Myocyte (in vitro differentiated cells): ENCODE measurements around the gene ARL6. TPM values are rescaled to one million over a fixed set of nuclear protein-coding genes. Genes with fewer than 3 reads are reported as not detected.

Experiments
- DNase-seq: peaks from one replicate; pipeline ENCODE4 v3.0.0-alpha.2; 2012; ENCODE audit warnings: low read depth
- polyA plus RNA-seq: library from polyadenylated mRNA; unstranded; fragments of >200 nt; gene quantifications from one replicate; pipeline ENCODE4 v1.2.1, GENCODE V29; 2012; ENCODE audit warnings: missing spikeins
- total RNA-seq: library from RNA; depleted of rRNA; stranded (reverse); fragments of >200 nt; gene quantifications from 2 replicates; pipeline ENCODE4 v1.2.3, GENCODE V29; 2014

Gene ARL6, protein sequence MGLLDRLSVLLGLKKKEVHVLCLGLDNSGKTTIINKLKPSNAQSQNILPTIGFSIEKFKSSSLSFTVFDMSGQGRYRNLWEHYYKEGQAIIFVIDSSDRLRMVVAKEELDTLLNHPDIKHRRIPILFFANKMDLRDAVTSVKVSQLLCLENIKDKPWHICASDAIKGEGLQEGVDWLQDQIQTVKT
- 10.6 and 14.1 TPM in 2 replicates for total RNA-seq
- 5.8 TPM for polyA plus RNA-seq

DNA sequence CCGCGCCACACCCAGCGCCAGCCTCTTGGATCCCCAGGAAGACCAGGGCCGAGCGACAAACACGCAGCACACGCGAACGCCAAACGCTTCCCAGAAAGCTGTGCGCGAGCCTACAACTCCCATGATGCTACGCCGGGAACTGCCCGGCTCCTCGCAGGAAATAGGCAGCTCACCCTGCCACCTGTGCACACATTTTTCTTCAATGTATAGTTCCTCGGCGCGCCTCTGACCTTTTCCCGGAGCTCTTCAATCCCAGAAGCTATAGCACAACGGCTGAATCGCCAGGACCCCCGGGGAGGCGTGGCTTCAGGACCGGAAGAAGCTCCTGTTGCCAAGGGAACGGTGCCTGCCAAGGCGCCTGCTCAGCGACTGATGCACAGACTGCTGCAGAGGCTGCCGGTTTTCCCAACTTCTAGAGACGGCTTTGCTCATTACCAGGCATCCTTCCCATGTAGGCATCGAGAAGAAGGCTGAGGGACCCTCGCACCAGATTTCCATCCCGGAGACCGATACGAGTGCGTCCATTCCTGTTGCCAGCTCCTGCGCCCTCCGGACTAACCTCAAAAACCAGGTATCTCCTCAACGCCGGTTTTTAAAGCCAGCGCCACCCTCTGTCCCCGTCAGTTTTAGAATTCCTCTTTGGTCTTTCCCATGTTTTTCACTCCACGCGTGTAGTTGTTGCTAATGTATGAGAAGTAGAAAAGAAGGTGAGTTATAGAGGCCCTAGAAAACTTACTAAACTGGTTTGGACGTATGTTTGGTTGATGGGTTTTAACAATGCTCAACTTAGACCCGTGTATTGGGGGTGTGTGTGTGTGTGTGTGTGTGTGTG lies at the start of gene ARL6:
Gene ARL6, plus strand, starts transcription at position 352 of the 832 bp plus-strand sequence. CDS start 3,350 bp downstream, outside the sequence.
- DNase-seq = peak; percentile 89

GRCh38 chr3:97719156-97719821 lies 45.3 kb upstream of the ARL6 start:
- peak; percentile 81 for DNase-seq

DNA sequence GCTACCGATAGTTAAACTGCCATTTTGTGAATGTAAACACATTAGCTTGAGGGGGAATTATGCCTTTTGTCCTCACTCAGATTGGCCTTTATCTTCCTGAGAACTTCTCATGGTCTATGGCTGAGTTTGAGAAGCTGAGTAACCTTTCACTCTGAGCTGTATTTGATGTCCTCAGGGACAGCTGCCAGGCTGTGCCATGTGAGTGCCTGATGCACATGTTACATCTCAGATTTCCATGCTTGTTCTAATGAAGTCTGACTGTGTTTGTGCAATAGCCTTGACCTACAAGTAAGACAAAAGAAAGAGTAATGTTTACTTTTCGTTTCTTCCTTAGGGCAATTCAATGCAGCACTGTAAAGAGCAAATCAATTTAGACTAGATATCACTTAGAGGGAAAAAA lies 44.1 kb upstream of the ARL6 start:
- DNase-seq = peak; percentile 15

- DNase-seq = no peak
Observed at GRCh38 chr3:97721446-97721845, 43.1 kb upstream of the ARL6 start.

- DNase-seq = no peak
Observed at GRCh38 chr3:97736928-97737327, 27.6 kb upstream of the ARL6 start.

- no peak for DNase-seq
Observed at GRCh38 chr3:97738761-97739160, 25.8 kb upstream of the ARL6 start.

GRCh38 chr3:97742036-97742435 lies 22.5 kb upstream of the ARL6 start:
- DNase-seq = no peak

DNA sequence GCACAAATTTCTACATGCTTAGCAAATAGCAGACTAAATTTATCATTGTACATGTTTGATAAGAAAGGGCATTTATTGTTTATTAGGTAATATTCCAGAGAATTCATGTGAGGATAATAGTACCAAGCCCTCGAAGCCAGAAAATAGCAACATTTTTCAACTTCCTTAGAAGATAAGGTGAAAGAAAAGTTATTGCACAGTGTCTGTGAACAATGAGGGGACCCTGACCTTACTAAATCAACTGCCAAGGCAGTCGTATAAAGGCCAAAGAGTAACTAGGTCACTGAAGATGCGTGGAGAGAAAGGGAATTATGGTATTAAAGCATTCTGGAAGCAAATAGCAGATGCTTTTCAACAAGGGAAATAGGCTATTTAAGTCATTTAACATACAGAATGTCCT lies 20.3 kb upstream of the ARL6 start:
- no peak for DNase-seq

- DNase-seq = no peak
Observed at GRCh38 chr3:97763586-97764406, 762 bp upstream of the ARL6 start.

- DNase-seq = no peak
Observed at GRCh38 chr3:97765336-97765735, 778 bp downstream of the ARL6 start.

DNA sequence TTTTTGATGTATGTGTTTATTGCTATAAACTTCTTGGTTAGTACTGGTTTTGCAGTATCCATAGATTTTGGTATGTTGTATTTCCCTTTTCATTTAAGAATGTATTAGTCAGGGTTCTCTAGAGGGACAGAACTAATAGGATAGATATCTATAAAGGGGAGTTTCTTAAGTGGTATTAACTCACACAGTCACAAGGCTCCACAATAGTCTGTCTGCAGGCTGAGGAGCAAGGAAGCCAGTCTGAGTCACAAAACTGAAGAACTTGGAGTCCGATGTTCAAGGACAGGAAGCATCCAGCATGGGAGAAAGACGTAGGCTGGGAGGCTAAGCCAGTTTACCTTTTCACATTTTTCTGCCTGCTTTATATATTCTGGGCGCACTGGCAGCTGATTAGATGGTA lies 8.4 kb downstream of the ARL6 start:
- no peak for DNase-seq

DNA sequence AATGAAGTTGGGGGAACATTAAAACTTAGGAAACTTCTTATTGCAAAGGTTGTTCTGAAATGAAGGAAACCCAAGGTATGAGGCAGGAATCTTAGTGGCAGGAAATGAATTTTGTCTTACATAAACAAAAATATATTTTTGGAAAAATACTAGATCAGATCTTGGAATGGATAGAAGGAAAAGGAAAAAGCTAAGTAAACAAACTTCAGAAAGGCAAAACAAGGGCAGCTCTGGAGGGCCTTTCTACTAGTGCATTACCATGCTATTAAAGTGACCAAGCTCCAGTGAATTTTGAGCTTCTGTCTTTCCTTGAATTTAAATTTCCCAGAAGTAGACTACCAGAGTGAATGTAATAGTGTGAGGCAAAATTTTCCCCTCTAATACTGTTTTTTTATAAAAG lies 13.6 kb downstream of the ARL6 start:
- DNase-seq = no peak

- DNase-seq = peak; percentile 67
Observed at GRCh38 chr3:97793420-97794019, 29.0 kb downstream of the ARL6 start.

DNA sequence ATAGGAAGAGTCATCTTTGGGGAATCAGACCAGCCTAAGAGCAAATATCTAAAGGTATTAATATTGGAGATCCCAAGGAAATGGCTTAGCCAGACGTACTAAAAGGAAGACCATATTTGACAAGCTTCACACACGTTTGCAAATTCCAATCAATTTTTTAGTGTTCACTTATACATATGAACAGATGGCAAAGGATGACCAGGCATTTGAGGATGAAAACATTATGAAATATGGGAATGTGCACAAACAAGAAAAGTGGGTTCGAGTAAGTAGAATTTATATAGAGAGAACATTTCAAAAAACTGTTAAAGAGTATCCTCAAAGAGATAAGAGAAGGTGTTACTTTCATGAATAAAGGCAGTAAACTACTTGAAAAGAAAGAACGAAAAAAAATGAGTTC lies 31.4 kb downstream of the ARL6 start:
- DNase-seq = no peak

GRCh38 chr3:97804471-97804870 lies 39.9 kb downstream of the ARL6 start:
- no peak for DNase-seq

GRCh38 chr3:97810779-97811390 lies 46.3 kb downstream of the ARL6 start:
- DNase-seq = no peak

DNA sequence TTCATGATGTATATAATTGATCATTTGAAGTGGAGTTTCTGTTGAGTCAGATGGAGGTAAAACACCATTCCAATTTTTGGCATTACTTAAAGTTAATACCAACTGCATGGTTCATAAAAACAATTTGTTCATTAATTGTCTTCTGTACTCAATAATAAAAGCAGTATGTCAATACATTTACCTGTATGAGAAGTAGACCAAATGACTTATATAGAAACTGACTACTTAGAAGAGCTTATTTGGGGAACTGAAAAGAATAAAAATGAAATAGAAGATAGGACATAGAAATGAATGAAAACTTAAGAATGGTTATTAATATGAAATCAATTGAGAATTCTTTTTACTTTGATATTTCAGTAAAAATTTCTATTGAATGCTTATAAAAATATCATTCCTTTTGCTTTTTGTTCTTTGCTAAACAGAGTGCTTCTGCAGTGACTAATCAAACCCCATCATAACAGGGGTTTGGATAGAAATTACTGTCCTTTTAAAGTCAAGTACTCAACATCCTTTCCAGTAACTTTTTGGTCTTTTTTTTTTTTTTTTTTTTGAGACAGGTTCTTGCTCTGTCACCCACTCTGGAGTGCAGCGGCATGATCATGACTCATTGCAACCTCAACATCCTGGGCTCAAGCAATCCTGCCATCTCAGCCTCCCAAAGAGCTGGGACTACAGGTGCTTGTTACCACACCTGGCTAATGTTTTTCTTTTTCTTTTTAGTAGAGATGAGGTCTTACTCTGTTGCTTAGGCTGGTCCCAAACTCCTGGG lies 50.8 kb downstream of the ARL6 start:
- no peak for DNase-seq

DNA sequence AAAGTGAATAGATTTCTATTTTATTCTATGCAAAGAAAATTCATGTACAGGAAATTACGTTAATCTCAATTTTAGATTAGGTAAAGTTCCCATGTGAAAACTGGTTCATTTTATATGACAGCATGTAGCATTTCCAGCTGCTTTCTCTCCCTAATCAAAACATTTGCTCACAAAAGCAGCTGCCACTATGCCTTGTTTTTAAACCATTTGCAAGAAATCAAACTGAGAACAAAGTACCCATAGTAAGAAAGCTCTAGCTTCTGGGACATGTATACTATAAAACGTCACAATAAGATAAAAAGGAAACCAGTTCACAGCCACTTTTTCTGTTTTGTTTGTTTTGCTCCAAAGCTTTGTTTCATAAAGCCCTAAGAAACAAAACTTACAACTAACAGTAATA lies 52.3 kb downstream of the ARL6 start:
- no peak for DNase-seq

DNA sequence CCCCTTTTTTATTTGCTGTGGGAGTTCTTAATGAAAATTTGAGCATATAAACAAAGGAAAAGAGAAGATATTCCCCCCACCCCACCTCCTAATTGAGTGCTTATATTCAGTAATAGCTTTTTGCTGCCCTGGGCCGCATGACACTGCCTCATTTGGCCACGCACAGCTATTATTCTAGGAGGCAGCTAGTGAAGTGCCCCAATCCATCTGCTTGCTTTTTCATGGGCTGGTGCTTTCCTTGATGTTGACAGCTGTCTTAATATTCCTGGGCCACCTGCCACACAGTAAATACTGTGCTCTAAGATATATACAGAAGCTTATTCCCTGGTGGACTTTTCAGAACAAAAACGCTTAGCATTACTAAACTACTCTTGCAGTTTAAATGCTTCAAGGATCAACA lies 53.4 kb downstream of the ARL6 start:
- DNase-seq = no peak

DNA sequence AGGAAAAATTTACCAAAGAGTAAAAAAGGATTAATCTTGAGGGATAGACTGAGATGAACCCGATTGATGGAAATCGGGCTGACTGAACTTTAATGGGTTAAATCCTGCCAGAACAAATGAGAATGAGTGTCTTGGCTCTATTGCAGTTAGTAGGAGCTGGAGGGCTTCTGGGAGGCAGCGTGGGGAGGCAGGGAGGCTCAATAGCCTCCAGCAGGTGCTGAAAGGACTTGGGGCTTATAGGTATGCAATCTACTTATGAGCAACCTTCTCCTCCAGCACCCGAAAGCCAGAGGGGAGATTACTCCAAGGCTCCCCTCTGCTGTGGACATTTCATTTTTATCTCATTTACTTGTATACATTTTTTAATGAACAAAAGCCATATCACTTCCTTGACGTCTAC lies 56.2 kb downstream of the ARL6 start:
- DNase-seq = no peak
